Measurements from ENCODE around the gene KCNH3.

- TF ChIP-seq EP300 (conservative IDR thresholded peaks at IDR 0.05; ENCODE audit: poor library complexity, severe bottlenecking) (no peak), CTCF (IDR thresholded peaks at IDR 0.05; ENCODE audit: poor library complexity, severe bottlenecking) (no peak), EZH2 (IDR thresholded peaks at IDR 0.05; ENCODE audit: borderline replicate concordance, insufficient read depth, low read length, poor library complexity, severe bottlenecking) (no peak), POLR2AphosphoS5 (IDR thresholded peaks at IDR 0.05) (no peak), REST (IDR thresholded peaks at IDR 0.05; ENCODE audit: borderline replicate concordance) (no peak), RAD21 (conservative IDR thresholded peaks at IDR 0.05) (no peak), TAF1 (IDR thresholded peaks at IDR 0.05; ENCODE audit: low read depth) (no peak), MXI1 (conservative IDR thresholded peaks at IDR 0.05; ENCODE audit: poor library complexity, severe bottlenecking) (no peak)
These were observed 59.7 kb downstream of the KCNH3 start for GRCh38 chr12:49598527-49598926.
